Thyroid gland (tissue), 4 donors: ENCODE measurements around the gene DNAH10.

Experiments
- POLR2A ChIP-seq, 2 donors: fragments of 450-650 bp; IDR thresholded peaks; one replicate each; pipeline ENCODE4 v1.6.1; 2017; ENCODE audit warnings: antibody characterized with exemption in 2 of 2, mild to moderate bottlenecking in 2 of 2, moderate library complexity in 1 of 2
- TF ChIP-seq, protein P1 (sequence below), 6 experiments: fragments of 200-600 bp in 3 of 6; fragments of 450-650 bp in 3 of 6; sonication (generic) in 3 of 6; IDR thresholded peaks; one replicate each; pipeline ENCODE4 v1.5.1; 2016 to 2019; ENCODE audit warnings: antibody characterized with exemption in 6 of 6, mild to moderate bottlenecking in 2 of 6, inconsistent platforms in 1 of 6, moderate library complexity in 1 of 6

GRCh38 chr12:123923038-123923437 is 160.9 kb downstream of the DNAH10 start:
- TF ChIP-seq POLR2A (IDR thresholded peaks at IDR 0.05), result no peak
- TF ChIP-seq, protein P1, sequence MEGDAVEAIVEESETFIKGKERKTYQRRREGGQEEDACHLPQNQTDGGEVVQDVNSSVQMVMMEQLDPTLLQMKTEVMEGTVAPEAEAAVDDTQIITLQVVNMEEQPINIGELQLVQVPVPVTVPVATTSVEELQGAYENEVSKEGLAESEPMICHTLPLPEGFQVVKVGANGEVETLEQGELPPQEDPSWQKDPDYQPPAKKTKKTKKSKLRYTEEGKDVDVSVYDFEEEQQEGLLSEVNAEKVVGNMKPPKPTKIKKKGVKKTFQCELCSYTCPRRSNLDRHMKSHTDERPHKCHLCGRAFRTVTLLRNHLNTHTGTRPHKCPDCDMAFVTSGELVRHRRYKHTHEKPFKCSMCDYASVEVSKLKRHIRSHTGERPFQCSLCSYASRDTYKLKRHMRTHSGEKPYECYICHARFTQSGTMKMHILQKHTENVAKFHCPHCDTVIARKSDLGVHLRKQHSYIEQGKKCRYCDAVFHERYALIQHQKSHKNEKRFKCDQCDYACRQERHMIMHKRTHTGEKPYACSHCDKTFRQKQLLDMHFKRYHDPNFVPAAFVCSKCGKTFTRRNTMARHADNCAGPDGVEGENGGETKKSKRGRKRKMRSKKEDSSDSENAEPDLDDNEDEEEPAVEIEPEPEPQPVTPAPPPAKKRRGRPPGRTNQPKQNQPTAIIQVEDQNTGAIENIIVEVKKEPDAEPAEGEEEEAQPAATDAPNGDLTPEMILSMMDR (IDR thresholded peaks at IDR 0.05), result no peak
